Neural cell (in vitro differentiated cells): ENCODE measurements around the gene MED26. TPM values are rescaled to one million over a fixed set of nuclear protein-coding genes. Genes with fewer than 3 reads are reported as not detected.

Experiments used
- H2AFZ ChIP-seq: fragments of 200-600, 300-800 bp; sonication (generic), shearing (Covaris generic); 2 replicates; pipeline ENCODE4 v1.6.0; 2014; ENCODE audit warnings: low read depth, mild to moderate bottlenecking, antibody characterized with exemption, low read length, moderate library complexity
- H3F3A ChIP-seq: fragments of 200-600 bp; shearing (Covaris generic); 2 replicates; pipeline ENCODE4 v1.6.1; 2016; ENCODE audit warnings: mild to moderate bottlenecking, moderate library complexity, mixed read lengths, antibody characterized with exemption, low read length; ENCODE audit not compliant: insufficient read depth, poor library complexity, severe bottlenecking
- H3K27ac ChIP-seq: fragments of 200-600, 300-800 bp; sonication (generic), shearing (Covaris generic); 2 replicates; pipeline ENCODE4 v1.5.1; 2014; ENCODE audit warnings: mild to moderate bottlenecking, low read length, moderate library complexity
- H3K27me3 ChIP-seq: fragments of 300-800, 200-600 bp; sonication (generic), shearing (Covaris generic); 2 replicates; pipeline ENCODE4 v1.6.0; 2014; ENCODE audit warnings: mild to moderate bottlenecking, low read depth, low read length, moderate library complexity; ENCODE audit not compliant: insufficient read depth
- H3K36me3 ChIP-seq: fragments of 300-800, 200-600 bp; sonication (generic), shearing (Covaris generic); 2 replicates; pipeline ENCODE4 v1.5.1; 2014; ENCODE audit warnings: mild to moderate bottlenecking, antibody characterized with exemption, low read length, moderate library complexity; ENCODE audit not compliant: insufficient read depth
- H3K4me2 ChIP-seq: fragments of 300-800, 200-600 bp; sonication (generic), shearing (Covaris generic); 2 replicates; pipeline ENCODE4 v1.6.0; 2014; ENCODE audit warnings: mild to moderate bottlenecking, low read length
- H3K4me3 ChIP-seq: fragments of 300-800, 200-600 bp; sonication (generic), shearing (Covaris generic); 2 replicates; pipeline ENCODE4 v1.5.1; 2014; ENCODE audit warnings: mild to moderate bottlenecking, low read length, moderate library complexity
- H3K79me2 ChIP-seq: fragments of 200-600 bp; shearing (Covaris generic); replicated peaks from 2 replicates; pipeline ENCODE4 v1.6.0; 2014; ENCODE audit warnings: mild to moderate bottlenecking, low read length, moderate library complexity; ENCODE audit not compliant: insufficient read depth
- H3K9ac ChIP-seq: fragments of 300-800, 200-600 bp; sonication (generic), shearing (Covaris generic); 2 replicates; pipeline ENCODE4 v1.6.1; 2016; ENCODE audit warnings: mild to moderate bottlenecking, low read length, mixed read lengths
- H3K9me2 ChIP-seq: fragments of 200-600 bp; shearing (Covaris generic); 2 replicates; pipeline ENCODE4 v1.6.1; 2016; ENCODE audit warnings: mild to moderate bottlenecking, low read length, mixed read lengths; ENCODE audit not compliant: insufficient read depth
- H3K9me3 ChIP-seq: fragments of 200-600, 300-800 bp; sonication (generic), shearing (Covaris generic); 2 replicates; pipeline ENCODE4 v1.6.1; 2016; ENCODE audit warnings: mild to moderate bottlenecking, mixed run types, low read length, moderate library complexity, mixed read lengths
- H4K20me1 ChIP-seq: fragments of 200-600 bp; shearing (Covaris generic); 2 replicates; pipeline ENCODE4 v1.6.1; 2016; ENCODE audit warnings: mild to moderate bottlenecking, mixed run types; ENCODE audit not compliant: insufficient read depth
- CTCF ChIP-seq: fragments of 450-650 bp; IDR thresholded peaks from 2 replicates; pipeline ENCODE4 v1.5.1; 2014; ENCODE audit warnings: antibody characterized with exemption, mild to moderate bottlenecking, moderate library complexity; ENCODE audit not compliant: poor library complexity, severe bottlenecking
- EP300 ChIP-seq: fragments of 450-650 bp; conservative IDR thresholded peaks from 2 replicates; pipeline ENCODE4 v1.6.1; 2014; ENCODE audit warnings: antibody characterized with exemption, mild to moderate bottlenecking, moderate library complexity; ENCODE audit not compliant: poor library complexity, severe bottlenecking
- EZH2 ChIP-seq: fragments of 200-600, 300-800 bp; shearing (Covaris generic), sonication (generic); IDR thresholded peaks from 2 replicates; pipeline ENCODE4 v1.6.1; 2014; ENCODE audit warnings: antibody characterized with exemption, low read length, borderline replicate concordance, mild to moderate bottlenecking; ENCODE audit not compliant: insufficient read depth, poor library complexity, severe bottlenecking
- MXI1 ChIP-seq: fragments of 450-650 bp; conservative IDR thresholded peaks from 2 replicates; pipeline ENCODE4 v1.6.1; 2014; ENCODE audit warnings: antibody characterized with exemption, mild to moderate bottlenecking; ENCODE audit not compliant: poor library complexity, severe bottlenecking
- POLR2AphosphoS5 ChIP-seq: IDR thresholded peaks from 2 replicates; pipeline ENCODE4 v1.6.1; 2012
- RAD21 ChIP-seq: fragments of 450-650 bp; conservative IDR thresholded peaks from 2 replicates; pipeline ENCODE4 v1.6.1; 2014; ENCODE audit warnings: antibody characterized with exemption, mild to moderate bottlenecking, moderate library complexity
- REST ChIP-seq: IDR thresholded peaks from 2 replicates; pipeline ENCODE4 v1.6.1; 2012; ENCODE audit warnings: borderline replicate concordance
- SMC3 ChIP-seq: fragments of 450-650 bp; conservative IDR thresholded peaks from 2 replicates; pipeline ENCODE4 v1.6.1; 2014; ENCODE audit warnings: antibody characterized with exemption, mild to moderate bottlenecking, moderate library complexity; ENCODE audit not compliant: poor library complexity
- TAF1 ChIP-seq: IDR thresholded peaks from 2 replicates; pipeline ENCODE4 v1.6.1; 2012; ENCODE audit warnings: low read depth
- polyA plus RNA-seq: library from polyadenylated mRNA; depleted of rRNA; stranded (reverse); fragments of >200 nt; gene quantifications from 2 replicates; pipeline ENCODE4 v1.2.3, GENCODE V29; 2014

The MED26 gene
- polyA plus RNA-seq, 1 donor from 2014 or later = 4.2 TPM

DNA sequence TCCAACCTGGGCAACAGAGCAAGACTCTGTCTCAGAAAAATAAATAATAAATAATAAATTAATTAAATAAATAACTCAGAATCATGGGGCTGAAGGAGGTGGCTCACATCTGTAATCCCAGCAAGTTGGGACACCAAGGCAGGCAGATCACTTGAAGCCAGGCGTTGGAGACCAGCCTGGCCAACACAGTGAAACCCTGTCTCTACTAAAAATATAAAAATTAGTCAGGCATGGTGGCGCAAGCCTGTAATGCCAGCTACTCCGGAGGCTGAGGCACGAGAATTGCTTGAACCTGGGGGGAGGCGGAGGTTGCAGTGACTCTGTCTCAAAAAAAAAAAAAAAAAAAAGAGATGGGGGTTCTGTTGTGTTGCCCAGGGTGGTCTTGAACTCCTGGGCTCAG, 40.2 kb upstream of the MED26 start:
- no peak overlapping the region for H3K4me2 ChIP-seq
- H3K79me2 ChIP-seq = no peaks in the 10 kb centered on the region
- no peak overlapping the region for H3K27ac ChIP-seq
- H3F3A ChIP-seq = no peaks in the 10 kb centered on the region
- no peaks in the 10 kb centered on the region for H3K9me3 ChIP-seq
- H3K36me3 ChIP-seq = no peaks in the 10 kb centered on the region
- H4K20me1 ChIP-seq = no peaks in the 10 kb centered on the region
- H2AFZ ChIP-seq = no peak overlapping the region
- no peaks in the 10 kb centered on the region for H3K27me3 ChIP-seq
- no peak overlapping the region for H3K4me3 ChIP-seq
- no peak overlapping the region for H3K9ac ChIP-seq
- no peaks in the 10 kb centered on the region for H3K9me2 ChIP-seq
- no peak for TF ChIP-seq CTCF
- no peak for TF ChIP-seq EZH2
- no peak for TF ChIP-seq SMC3
- no peak for TF ChIP-seq MXI1
- TF ChIP-seq REST = no peak
- TF ChIP-seq TAF1 = no peak
- TF ChIP-seq EP300 = no peak
- TF ChIP-seq POLR2AphosphoS5 = no peak
- TF ChIP-seq RAD21 = no peak

GRCh38 chr19:16661480-16662034, 33.6 kb upstream of the MED26 start:
- TF ChIP-seq MXI1 = no peak
- TF ChIP-seq CTCF = no peak
- Histone ChIP-seq H3F3A (no peaks in the 10 kb centered on the region), H3K9me2 (no peaks in the 10 kb centered on the region), H4K20me1 (no peaks in the 10 kb centered on the region), H3K9me3 (no peaks in the 10 kb centered on the region), H3K9ac (peak overlapping the region; percentile 61), H3K27me3 (peaks cover 12% of the 10 kb centered on the region), H3K36me3 (no peaks in the 10 kb centered on the region), H3K27ac (no peak overlapping the region), H3K4me2 (peak overlapping the region; percentile 68), H3K4me3 (peak overlapping the region; percentile 93), H3K79me2 (peaks cover 19% of the 10 kb centered on the region), H2AFZ (peak overlapping the region; percentile 8)
